GM21381 (cell line): ENCODE data around the gene WTIP.
"Not testable (repeated sequence)": the region's sequence is repeated elsewhere in the genome, so short reads cannot be mapped to it uniquely, and the experiment has no call there.

Experiments used
- ATAC-seq: cut with Tn5 transposase; IDR thresholded peaks from one replicate; pipeline ENCODE4 v1.9.1; 2021; ENCODE audit warnings: mild to moderate bottlenecking, moderate library complexity; ENCODE audit not compliant: unreplicated experiment

WTIP gene

DNA sequence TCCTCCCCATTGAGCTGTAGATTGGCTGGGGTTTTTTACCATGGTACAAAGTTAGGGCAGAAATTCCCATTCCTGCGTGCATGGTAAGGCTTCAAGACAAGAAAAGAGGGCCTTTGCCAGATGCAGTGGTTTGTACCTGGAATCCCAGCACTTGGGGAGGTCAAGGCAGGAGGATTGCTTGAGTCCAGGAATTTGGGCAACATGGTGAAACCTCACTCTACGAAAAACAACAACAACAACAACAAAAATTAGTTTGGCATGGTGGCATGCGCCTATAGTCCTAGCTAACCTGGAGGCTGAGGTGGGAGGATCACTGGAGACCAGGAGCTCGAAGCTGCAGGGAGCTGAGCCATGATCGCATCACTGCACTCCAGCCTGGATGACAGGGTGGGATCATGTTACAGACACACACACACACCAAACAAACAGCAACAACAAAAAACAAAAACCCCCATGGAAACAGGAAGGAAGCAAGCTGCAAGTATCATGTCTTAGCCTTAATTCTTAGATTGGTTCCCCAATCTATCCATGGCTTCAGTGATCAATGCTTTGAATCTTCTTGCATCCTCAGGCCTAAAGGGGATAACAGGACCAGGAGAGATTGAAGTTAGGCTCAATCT lies 5.5 kb upstream of the WTIP start:
- ATAC-seq: no peak

DNA sequence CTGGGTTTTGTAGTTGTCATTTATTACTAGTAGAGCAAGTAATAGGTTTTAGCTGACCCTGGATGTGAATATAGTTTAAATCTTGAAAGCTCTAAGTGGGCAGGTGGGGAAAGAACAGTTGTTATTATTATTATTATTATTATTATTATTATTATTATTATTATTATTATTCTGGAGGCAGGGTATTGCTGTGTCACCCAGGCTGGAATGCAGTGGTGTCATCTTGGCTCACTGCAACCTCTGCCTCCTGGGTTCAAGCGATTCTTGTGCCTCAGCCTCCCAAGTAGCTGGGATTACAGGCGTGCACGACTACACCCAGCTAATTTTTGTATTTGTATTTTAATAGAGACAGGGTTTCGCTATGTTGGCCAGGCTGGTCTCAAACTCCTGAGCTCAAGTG lies 3.1 kb upstream of the WTIP start:
- ATAC-seq: not testable (repeated sequence)

DNA sequence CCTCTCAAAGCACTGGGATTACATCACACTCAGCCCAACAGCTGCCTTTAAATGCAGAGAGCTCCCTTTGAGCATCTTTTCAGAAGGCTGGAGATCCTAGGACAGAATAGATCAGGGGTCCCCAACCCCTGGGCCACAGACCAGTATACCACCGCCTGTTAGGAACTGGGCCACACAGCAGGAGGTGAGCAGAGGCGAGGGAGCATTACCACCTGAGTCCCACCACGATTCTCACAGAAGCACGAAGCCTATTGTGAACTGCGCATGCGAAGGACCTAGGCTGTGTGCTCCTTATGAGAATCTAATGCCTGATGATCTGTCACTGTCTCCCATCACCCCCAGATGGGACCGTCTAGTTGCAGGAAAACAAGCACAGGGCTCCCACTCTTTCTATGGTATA lies 2.2 kb upstream of the WTIP start:
- no peak for ATAC-seq

DNA sequence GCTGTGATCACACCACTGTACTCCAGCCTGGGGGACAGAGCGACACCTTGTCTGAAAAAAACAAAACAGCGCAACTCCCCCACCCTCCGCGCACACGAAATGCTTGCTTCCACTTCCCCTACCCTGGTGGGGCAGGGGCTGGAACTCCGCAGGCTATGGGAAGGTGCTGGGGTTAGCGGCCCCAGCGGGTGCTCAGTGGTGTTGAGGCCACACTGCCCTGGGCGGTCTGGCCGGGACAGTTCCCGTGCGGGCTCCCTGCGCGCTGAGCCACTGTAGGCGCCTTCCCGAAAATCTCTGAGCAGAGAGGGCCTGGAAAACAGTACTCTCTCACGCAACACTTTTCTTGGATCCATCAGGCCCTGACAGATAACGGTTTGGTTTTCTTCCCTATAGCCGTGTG lies 1.1 kb upstream of the WTIP start:
- ATAC-seq: no peak

DNA sequence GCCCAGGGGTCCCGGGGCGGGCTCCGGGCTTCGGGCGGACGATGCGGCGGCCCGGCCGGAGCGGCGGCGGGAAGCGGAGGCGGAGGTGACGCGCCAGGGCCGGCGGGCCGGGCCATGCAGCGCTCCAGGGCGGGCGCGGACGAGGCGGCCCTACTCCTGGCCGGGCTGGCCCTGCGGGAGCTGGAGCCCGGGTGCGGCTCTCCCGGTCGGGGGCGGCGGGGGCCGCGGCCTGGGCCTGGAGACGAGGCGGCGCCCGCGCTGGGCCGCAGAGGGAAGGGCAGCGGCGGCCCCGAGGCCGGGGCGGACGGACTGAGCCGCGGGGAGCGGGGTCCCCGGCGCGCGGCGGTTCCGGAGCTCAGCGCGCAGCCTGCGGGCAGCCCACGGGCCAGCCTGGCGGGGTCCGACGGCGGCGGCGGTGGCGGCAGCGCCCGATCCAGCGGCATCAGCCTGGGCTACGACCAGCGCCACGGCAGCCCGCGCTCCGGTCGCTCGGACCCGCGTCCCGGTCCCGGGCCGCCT lies 362 bp downstream of the WTIP start:
- ATAC-seq: no peak

DNA sequence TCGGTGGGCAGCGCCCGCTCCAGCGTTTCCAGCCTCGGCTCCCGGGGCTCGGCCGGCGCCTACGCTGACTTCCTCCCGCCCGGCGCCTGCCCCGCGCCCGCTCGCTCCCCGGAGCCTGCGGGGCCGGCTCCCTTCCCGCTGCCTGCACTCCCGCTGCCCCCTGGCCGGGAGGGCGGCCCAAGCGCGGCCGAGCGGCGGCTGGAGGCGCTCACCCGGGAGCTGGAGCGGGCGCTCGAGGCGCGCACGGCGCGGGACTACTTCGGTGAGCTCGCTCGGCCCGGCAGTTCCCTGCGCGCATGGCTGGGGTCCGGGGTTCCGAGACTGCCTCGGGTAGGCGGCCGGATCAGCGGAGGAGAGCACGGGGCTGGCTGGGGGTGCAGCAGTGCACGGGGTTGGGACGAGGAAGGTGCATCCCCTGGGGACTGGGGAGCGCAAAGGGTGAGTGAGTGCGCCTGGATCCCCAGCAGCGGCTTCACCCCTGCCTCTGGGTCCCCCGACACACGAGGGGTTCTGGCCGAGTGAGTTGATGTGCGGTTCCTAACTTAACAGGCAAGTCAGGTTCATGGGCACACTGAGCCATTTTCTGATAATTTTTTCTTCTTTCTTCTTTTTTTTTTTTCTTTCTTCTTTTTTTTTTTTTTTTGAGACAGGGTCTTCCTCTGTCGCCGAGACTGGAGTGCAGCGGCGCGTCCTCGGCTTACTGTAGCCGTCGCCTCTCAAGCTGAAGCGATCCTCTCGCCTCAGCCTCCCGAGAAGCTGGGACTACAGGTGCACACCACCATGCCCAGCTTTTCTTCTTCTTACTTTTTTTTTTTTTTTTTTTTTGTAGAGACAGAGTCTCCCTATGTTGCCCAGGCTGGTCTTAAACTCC lies 1.1 kb downstream of the WTIP start:
- no peak for ATAC-seq

DNA sequence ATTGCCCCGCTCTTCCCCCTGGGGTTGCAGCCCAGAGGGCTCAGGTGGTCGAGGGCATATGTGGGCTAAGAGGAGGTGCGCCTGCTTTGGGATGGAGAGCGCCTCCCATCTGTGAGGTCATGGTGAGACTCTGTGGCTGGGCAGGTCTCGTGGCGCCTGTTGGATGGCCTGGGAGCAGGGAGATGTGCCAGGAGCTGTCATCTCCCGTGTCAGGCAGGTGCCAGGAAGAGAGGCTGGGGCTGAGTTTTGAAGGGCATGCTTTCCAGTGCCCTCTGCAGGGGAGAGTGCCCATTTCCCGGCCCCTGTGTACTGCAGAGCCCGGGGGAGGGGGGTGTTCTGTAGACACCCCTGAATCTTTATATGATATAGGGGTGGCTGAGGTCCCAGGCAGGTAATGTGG lies 2.8 kb downstream of the WTIP start:
- ATAC-seq: no peak

DNA sequence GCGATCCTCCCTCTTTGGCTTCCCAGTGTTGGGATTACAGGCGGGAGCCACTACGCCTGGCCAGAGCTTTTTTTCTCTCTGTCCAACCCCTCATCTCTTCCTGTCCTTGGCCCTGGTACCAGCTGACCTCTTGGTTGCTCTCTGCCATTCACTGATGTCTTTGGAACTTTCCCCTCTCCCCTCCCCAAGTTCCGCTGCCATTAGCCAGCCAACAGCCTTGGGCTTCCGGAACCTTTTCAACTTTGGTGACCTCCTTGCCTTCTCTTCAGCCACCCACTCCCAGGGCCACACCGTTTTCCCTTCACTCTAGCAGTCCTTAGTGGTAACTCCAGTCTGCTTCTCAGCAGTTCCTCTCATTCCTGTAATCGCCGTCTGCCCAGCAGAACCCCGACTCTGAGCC lies 4.3 kb downstream of the WTIP start:
- ATAC-seq: no peak

DNA sequence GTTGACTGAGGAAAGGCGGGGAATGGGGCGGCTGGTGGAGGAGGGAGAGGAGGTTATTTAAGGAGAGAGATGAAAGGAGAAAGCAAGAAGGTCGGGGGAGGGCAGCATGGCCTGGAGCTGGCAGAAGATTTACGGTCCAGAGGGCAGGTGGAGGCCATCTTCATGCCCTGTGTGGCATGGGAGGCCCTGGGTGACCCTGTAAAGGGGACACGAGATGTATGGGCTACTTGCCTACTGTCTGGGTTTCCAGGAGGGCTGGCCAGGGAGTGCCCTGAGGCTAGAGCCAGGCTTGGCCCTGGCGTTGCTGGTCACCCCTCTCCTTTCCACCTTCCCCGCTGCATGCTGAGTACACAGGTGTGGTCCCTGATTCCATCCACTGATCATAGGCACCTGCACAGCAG lies 6.1 kb downstream of the WTIP start:
- ATAC-seq: no peak

DNA sequence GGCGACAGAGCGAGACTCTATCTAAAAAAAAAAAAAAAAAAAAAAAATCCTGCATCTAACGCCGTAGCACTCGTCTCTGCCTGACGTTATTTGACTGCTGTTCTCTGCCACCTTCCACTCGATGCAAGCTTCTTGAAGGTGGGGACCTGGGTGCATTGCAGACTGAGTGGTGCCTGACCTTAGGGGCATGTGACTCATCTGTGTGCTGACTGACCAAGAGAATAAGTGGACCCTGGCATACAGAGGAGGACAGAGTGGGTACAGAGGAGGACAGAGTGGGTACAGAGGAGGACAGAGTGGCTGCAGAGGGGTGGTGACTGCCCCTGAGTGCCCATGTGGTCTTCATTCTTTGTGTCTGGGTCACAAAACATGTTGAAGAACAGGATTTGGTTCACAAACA lies 7.6 kb downstream of the WTIP start:
- ATAC-seq: no peak

DNA sequence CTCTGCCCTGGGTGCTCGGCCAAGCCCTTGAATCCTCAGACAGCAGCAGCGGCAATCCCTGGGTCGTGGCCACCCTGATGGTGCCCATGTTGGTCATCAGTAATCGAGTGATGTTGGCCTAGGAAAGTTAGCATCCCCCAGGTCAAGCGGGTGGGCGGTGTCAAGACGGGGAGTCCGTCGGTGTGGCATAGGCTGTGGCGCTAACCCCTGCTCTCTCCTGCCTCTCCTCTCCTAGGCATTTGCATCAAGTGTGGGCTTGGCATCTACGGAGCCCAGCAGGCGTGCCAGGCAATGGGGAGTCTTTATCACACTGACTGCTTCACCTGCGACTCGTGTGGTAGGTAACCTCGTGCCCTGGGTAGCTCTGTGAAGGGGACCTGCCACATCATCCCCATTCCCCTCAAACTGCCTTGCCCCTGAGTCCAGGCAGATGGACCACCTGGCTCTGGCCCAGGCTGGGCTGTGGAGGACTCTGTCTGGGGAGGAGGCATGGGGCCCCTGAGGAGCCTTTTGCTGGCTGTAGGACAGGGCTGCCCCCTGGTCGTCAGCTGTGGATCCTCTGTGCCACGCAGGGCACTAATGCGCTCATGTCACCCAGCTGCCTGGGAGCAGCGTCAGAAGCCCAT lies 8.7 kb downstream of the WTIP start:
- no peak for ATAC-seq

DNA sequence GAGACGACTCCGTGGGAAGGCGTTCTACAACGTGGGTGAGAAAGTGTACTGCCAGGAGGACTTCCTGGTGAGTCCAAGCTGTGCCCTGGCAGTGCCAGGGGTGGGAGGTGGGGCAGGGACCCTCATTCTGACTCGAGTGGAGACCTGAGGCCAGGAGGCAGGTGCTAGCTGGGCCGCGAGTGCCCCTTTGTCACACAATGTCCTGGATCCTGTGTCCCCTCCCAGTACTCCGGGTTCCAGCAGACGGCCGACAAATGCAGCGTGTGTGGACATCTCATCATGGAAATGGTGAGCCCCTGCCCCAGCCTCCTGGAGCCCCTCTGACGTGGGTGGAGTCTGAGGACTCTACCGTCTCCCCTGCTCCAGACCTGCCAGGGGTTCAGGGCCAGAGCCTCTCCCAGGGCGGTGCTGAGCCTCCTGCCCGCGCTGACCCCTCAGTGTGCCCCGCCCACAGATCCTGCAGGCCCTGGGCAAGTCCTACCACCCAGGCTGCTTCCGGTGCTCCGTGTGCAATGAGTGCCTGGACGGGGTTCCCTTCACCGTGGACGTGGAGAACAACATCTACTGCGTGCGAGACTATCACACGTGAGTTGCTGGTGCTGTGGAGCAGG lies 11.6 kb downstream of the WTIP start:
- no peak for ATAC-seq

DNA sequence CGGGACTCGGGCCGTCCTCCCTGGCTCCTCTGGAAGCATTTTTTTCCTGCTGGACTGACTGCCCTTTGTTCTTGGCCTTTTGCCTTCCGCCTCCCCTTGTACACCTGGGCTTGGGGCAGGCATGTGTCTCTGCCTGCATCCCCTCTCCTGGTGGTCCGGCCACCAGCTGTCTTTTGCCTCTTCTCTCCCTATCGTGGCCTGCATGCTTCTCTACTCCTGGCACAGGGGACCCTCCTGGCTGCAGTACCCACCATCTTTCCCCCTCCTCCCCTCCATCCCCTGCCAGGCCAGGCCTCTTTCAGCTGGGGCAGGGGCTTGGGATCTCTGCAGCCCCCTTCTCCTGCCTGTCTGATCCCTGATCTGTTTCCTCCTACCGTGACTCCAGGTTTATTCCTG lies 12.1 kb downstream of the WTIP start:
- ATAC-seq: no peak

DNA sequence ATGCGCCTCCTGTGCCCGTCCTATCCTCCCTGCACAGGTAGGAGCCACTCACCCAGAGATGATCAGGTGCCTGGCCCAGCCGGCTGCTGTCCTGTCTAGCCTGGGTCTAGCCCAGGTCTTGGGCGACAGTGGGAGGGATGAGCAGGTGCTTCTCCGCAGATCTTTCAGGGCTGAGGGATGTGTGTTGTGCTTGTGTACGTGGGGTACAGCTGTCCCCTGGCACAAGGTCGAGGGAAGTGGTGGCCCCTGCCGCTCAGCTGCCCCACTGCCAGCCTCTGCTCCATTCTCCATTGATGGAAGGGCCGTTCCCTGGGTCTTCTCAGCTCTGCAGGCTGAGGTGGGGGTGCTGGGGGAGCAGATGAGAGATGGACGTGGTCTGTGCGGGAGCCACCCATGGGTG lies 13.0 kb downstream of the WTIP start:
- ATAC-seq: no peak

DNA sequence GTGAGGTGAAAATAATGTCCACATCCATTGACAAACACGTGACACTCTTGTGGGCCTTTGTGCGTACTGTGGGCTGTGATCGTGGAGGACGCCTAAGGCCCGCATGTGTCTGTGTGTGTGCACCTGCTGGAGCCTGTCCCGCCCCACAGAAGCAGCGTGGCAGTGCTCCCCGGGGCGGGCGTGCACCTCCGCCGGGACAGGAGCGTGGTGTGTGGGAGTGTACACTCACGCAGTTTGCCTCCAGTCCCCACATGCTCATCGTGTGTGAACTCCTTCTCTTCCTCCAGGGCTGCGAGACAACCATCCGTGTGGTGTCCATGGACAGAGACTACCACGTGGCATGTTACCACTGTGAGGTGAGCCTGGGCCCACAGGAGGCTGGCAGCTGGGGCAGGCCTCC lies 13.9 kb downstream of the WTIP start:
- no peak for ATAC-seq

DNA sequence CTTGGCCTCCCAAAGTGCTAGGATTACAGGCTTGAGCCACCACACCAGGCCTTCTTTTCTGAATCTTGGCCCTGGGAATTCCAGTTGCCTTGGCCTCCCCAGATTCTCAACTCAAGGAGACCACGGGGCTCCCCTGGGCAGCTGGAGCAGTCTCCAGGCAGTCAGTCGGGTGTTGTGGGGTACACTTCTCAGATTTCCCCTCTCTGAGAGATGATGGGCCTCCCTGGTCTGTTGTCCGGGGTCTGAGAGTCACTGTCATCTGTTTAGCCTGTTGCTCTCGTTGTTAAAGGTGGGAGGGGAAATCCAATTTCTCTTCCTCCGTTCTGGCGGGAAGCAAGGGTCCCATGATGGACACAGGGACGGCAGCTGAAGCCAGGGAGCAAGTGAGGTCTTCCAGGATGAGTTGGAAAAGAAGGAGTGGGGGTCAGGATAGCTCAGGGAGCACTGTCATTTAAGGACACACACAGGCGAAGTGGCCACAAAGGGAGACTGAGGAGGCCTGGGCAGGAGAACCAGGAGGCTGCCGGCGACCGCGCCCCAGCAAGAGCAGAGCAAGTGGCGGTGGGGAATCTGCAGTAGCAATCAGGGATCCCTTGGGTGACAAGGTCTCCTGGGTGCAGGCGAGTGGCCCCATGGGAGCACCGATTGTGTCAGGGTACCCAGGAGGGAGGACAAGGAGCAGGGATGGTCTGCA lies 15.7 kb downstream of the WTIP start:
- no peak for ATAC-seq

DNA sequence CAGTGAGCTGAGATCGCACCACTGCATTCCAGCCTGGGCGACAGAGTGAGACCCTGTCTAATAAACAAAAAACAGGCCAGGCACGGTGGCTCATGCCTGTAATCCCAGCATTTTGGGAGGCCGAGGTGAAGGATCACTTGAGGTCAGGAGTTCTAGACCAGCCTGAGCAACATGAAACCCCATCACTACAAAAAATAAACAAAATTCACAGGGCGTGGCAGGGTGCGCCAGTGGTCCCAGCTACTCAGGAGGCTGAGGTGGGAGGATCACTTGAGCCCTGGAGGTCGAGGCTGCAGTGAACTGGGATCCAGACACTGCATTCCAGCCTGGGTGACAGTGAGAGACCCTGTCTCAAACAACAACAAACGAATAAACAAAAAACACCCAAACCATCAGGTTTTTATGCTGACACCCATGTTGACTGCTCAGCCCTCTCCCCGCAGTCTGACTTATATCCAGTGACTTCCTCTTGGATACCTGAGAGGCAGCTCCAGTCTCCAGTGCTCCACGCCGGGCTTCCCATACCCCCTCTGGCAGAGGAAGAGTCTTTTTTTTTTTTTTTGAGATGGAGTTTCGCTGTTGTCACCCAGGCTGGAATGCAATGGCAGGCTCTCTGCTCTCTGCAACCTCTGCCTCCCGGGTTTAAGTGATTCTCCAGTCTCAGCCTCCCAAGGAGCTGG lies 17.7 kb downstream of the WTIP start:
- ATAC-seq: no peak

DNA sequence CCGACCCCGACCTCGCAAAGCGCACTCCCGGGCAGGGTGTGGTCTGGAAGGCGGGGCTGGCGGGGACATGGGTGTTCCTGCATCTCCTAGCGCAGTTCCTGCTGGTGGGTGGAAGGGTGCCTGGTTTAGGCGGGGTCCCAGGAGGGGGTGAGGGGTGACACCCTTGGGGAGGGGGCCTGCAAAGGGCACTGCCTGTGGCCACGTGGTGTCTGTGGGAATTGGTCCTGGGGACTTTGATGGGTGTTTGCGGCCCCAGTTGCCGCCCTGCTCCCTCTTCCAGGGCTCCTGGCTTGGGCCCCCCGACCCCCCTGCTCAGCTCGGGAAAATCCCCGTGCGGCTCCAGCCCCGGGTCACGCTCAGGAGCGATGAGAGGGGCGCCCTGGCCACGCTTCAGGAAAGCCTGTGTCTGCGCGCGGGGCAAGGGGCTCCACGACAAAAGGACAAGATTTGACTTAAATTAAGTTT lies 19.1 kb downstream of the WTIP start:
- no peak for ATAC-seq

DNA sequence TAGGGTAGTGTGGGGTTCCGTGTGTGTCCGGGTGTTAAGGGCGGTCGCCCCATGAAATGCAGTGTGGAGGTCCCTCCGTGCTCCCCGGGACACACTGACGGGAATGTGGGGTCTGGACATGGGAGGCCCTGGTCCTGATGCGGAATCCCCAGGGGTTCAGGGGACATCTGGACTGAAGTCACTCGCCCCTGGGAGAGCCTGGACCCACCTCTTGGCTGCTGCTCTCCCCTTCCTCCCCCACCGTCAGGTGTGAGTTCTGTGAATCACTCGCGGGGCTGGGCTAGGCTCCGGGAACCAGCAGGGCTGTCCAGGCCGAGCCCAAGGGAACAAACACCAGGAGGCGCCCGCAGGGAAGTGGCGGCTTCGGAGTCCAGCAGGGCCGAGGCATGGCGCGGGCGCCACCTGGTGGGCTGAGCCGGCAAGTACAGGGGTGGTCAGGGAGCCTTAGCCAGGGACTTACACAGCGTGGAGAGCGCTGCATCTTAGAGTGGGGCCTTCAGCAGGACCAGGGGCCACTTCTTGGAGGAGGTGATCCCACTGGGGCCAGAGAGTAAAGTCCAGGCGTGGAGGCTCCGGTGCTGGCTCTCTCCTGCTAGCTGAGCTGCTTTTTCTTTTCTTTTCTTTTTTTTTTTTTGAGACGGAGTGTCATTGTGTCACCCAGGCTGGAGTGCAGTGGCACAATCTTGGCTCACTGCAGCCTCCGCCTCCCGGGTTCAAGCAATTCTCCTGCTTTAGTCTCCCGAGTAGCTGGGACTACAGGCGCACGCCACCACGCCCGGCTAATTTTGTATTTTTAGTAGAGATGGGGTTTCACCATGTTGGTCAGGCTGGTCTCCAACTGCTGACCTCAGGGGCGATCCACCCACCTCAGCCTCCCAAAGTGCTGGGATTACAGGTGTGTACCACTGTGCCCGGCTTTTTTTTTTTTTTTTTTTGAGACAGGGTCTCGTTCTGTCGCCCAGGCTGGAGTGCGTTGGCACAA lies 20.1 kb downstream of the WTIP start:
- ATAC-seq: peak; percentile 77
